Activated B cell treated with CpG ODN at 0.5 μM for 24 hours (primary cell): ENCODE measurements around the gene TSHZ3. TPM values are rescaled to one million over a fixed set of nuclear protein-coding genes. Genes with fewer than 3 reads are reported as not detected.

ENCODE experiments used
- ATAC-seq: fragments of 200-7000 bp; cut with Tn5 transposase; one replicate; pipeline ENCODE4 v1.10.0; 2021; ENCODE audit warnings: low read depth, mild to moderate bottlenecking, moderate library complexity
- CTCF ChIA-PET: fragments of 350-600 bp; sonication (Branson Sonifier 250); formaldehyde crosslinking; loops from one replicate; lab custom pipeline; 2021; ENCODE audit warnings: antibody characterized with exemption; lab: Charles Lee
- POLR2A ChIA-PET: fragments of 350-600 bp; sonication (Branson Sonifier 250); formaldehyde crosslinking; loops from one replicate; lab custom pipeline; 2021; ENCODE audit warnings: antibody characterized with exemption; lab: Charles Lee
- DNase-seq: peaks from one replicate; pipeline ENCODE4 v3.0.0; 2022
- H3K27ac Mint-ChIP-seq: one replicate; pipeline ENCODE4 v1.8.0; 2020; ENCODE audit warnings: mixed read lengths
- H3K27me3 Mint-ChIP-seq: one replicate; pipeline ENCODE4 v1.8.0; 2021; ENCODE audit warnings: mixed read lengths
- H3K36me3 Mint-ChIP-seq: one replicate; pipeline ENCODE4 v1.8.0; 2021; ENCODE audit warnings: low read depth, mixed read lengths
- H3K4me1 Mint-ChIP-seq: one replicate; pipeline ENCODE4 v1.8.0; 2021; ENCODE audit warnings: mixed read lengths
- H3K4me3 Mint-ChIP-seq: one replicate; pipeline ENCODE4 v1.8.0; 2020; ENCODE audit warnings: mild to moderate bottlenecking, mixed read lengths
- H3K9me3 Mint-ChIP-seq: one replicate; pipeline ENCODE4 v1.8.0; 2020; ENCODE audit warnings: mixed read lengths
- CTCF ChIP-seq: fragments of 200-600 bp; IDR thresholded peaks from one replicate; pipeline ENCODE4 v1.8.0; 2022; ENCODE audit warnings: antibody characterized with exemption, mild to moderate bottlenecking
- intact Hi-C: fragments of 100-400 bp; cut with micrococcal nuclease; formaldehyde crosslinking; loops from one replicate; pipeline ENCODE4 v1.15.1; 2024
- total RNA-seq: library from RNA; stranded (reverse); gene quantifications from 2 replicates; pipeline ENCODE4 v1.2.3, GENCODE V29; 2022

Gene TSHZ3
- total RNA-seq, 1 donor from 2014 or later, result not detected

DNA sequence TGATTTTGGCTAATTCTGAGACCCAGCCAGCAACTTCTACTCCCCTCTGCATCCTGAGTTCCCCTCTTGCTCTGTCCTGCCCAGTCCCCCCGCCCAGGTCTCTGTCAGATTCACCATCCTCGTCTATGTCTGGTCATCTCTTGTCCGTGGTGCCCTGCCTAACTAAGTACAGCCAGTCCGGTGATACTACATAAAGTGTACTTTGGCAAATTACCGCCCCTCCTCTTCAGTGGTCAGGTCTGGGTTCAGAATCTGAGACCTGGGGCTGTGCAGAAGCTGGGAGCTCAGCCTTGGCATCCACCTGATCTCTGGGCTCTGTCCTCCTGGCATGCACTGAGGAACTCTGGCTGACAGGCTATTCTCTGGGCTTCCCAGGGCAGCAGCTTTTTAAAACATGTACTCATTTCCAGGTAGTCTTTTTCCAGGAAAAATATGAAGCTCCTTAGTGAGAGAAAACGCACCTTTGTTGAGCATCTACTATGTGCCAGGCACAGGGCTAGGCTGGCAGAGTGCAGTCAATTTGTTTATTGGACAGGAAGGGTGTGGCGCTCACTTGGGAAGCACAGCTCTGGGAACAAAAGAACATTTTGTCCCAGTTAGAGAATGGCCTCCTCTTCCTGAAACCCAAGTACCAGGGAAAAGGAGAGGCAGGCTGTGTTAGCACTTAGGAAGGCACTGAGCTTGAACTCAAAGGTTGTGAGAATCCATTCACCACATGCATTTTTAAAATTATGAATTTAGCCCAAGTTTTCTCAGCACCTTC, 88.9 kb downstream of the TSHZ3 start:
- Mint-ChIP-seq H3K27me3 (no peaks in the 10 kb centered on the region), H3K27ac (no peak overlapping the region), H3K4me3 (no peak overlapping the region), H3K9me3 (peaks cover 1% of the 10 kb centered on the region), H3K4me1 (no peaks in the 10 kb centered on the region), H3K36me3 (no peaks in the 10 kb centered on the region)
- no peak for ATAC-seq
- ChIA-PET POLR2A (no interaction called here), CTCF (no interaction called here)
- DNase-seq, result no peak
- no peak for TF ChIP-seq CTCF
- intact Hi-C loops, result no loop called here

GRCh38 chr19:31258211-31259052, 90.8 kb downstream of the TSHZ3 start:
- no peak overlapping the region for H3K4me3 Mint-ChIP-seq
- H3K27me3 Mint-ChIP-seq, result no peaks in the 10 kb centered on the region
- no peak for ATAC-seq
- H3K4me1 Mint-ChIP-seq, result no peaks in the 10 kb centered on the region
- no peaks in the 10 kb centered on the region for H3K36me3 Mint-ChIP-seq
- ChIA-PET CTCF (no interaction called here), POLR2A (no interaction called here)
- intact Hi-C loops, result no loop called here
- H3K27ac Mint-ChIP-seq, result no peak overlapping the region
- H3K9me3 Mint-ChIP-seq, result peaks cover 1% of the 10 kb centered on the region
- no peak for DNase-seq
- TF ChIP-seq CTCF, result no peak

- no peak for TF ChIP-seq CTCF
- DNase-seq, result no peak
- ATAC-seq, result no peak
- ChIA-PET POLR2A (no interaction called here), CTCF (no interaction called here)
- Mint-ChIP-seq H3K36me3 (no peaks in the 10 kb centered on the region), H3K27me3 (no peaks in the 10 kb centered on the region), H3K9me3 (peaks cover 1% of the 10 kb centered on the region), H3K4me3 (no peak overlapping the region), H3K4me1 (no peaks in the 10 kb centered on the region), H3K27ac (no peak overlapping the region)
- intact Hi-C loops, result no loop called here
These were observed 91.7 kb downstream of the TSHZ3 start for GRCh38 chr19:31257426-31258130.

- peaks cover 4% of the 10 kb centered on the region for H3K9me3 Mint-ChIP-seq
- TF ChIP-seq CTCF, result no peak
These were observed 92.2 kb downstream of the TSHZ3 start for GRCh38 chr19:31257025-31257424.

DNA sequence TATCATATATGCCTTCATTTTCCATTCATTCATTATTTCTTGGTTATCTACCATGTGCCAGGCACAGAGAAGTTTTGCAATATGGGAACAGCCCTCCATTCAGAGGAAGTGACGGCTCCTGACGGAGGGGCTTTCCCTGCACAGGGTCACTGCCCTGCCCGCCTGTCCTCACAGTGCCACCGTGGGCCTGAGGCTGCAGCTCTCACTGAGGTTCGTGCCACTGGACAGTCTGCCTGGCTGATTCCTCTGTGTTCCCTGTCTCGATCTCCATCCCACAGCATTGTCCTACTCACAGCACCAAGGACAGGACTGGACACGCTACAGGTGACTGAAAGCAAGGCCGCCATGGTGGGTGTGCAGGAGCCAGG, 92.7 kb downstream of the TSHZ3 start:
- Mint-ChIP-seq H3K36me3 (no peaks in the 10 kb centered on the region), H3K4me1 (no peaks in the 10 kb centered on the region), H3K4me3 (no peak overlapping the region), H3K27ac (no peak overlapping the region), H3K9me3 (peaks cover 4% of the 10 kb centered on the region), H3K27me3 (no peaks in the 10 kb centered on the region)
- POLR2A ChIA-PET, result no interaction called here
- DNase-seq (no peak), ATAC-seq (no peak)
- TF ChIP-seq CTCF, result no peak
- CTCF ChIA-PET, result no interaction called here
- intact Hi-C loops, result no loop called here

More at GRCh38 chr19:31257025-31257424, 92.2 kb downstream of the TSHZ3 start:
- POLR2A ChIA-PET, result no interaction called here
- no peak overlapping the region for H3K4me3 Mint-ChIP-seq
- intact Hi-C loops, result no loop called here
- ATAC-seq, result no peak
- DNase-seq, result no peak
- CTCF ChIA-PET, result no interaction called here
- H3K27me3 Mint-ChIP-seq, result no peaks in the 10 kb centered on the region
- H3K4me1 Mint-ChIP-seq, result no peaks in the 10 kb centered on the region
- no peak overlapping the region for H3K27ac Mint-ChIP-seq
- no peaks in the 10 kb centered on the region for H3K36me3 Mint-ChIP-seq
